Dermis blood vessel endothelial cell (primary cell): ENCODE results near the gene PTPRD. TPM values are rescaled to one million over a fixed set of nuclear protein-coding genes. Genes with fewer than 3 reads are reported as not detected.
"Not testable (repeated sequence)": the region's sequence is repeated elsewhere in the genome, so short reads cannot be mapped to it uniquely, and the experiment has no call there.

Experiments
- DNase-seq: peaks from one replicate; pipeline ENCODE4 v3.0.0; 2010
- total RNA-seq: library from RNA; depleted of rRNA; stranded (reverse); fragments of >200 nt; gene quantifications from 2 replicates; pipeline ENCODE4 v1.2.3, GENCODE V29; 2014

PTPRD gene
- total RNA-seq, 1 donor from 2014 or later: 3.2 TPM

- DNase-seq: no peak
Observed at GRCh38 chr9:9560382-9561035, 1052.3 kb downstream of the PTPRD start.

GRCh38 chr9:9558907-9559306, 1053.9 kb downstream of the PTPRD start:
- DNase-seq: no peak

GRCh38 chr9:9557804-9558334, 1054.9 kb downstream of the PTPRD start:
- no peak for DNase-seq

GRCh38 chr9:9556865-9557803, 1055.7 kb downstream of the PTPRD start:
- DNase-seq: no peak

- DNase-seq: no peak
Observed at GRCh38 chr9:9552665-9553064, 1060.1 kb downstream of the PTPRD start.

GRCh38 chr9:9538766-9539165, 1074.0 kb downstream of the PTPRD start:
- DNase-seq: no peak

GRCh38 chr9:9538356-9538755, 1074.4 kb downstream of the PTPRD start:
- DNase-seq: no peak

GRCh38 chr9:9536523-9536922, 1076.3 kb downstream of the PTPRD start:
- DNase-seq: no peak

GRCh38 chr9:9523476-9524139, 1089.2 kb downstream of the PTPRD start:
- no peak for DNase-seq

GRCh38 chr9:9522406-9522805, 1090.4 kb downstream of the PTPRD start:
- DNase-seq: no peak

GRCh38 chr9:9521033-9521779, 1091.6 kb downstream of the PTPRD start:
- no peak for DNase-seq

GRCh38 chr9:9504869-9505268, 1107.9 kb downstream of the PTPRD start:
- no peak for DNase-seq

- no peak for DNase-seq
Observed at GRCh38 chr9:9499546-9499945, 1113.3 kb downstream of the PTPRD start.

- no peak for DNase-seq
Observed at GRCh38 chr9:9498846-9499245, 1114.0 kb downstream of the PTPRD start.

GRCh38 chr9:9498128-9498527, 1114.7 kb downstream of the PTPRD start:
- DNase-seq: no peak

GRCh38 chr9:9494336-9494735, 1118.5 kb downstream of the PTPRD start:
- no peak for DNase-seq

GRCh38 chr9:9492506-9492905, 1120.3 kb downstream of the PTPRD start:
- no peak for DNase-seq

- DNase-seq: no peak
Observed at GRCh38 chr9:9489183-9489582, 1123.6 kb downstream of the PTPRD start.

GRCh38 chr9:9483175-9483574, 1129.6 kb downstream of the PTPRD start:
- no peak for DNase-seq

GRCh38 chr9:9478741-9479140, 1134.1 kb downstream of the PTPRD start:
- no peak for DNase-seq

- no peak for DNase-seq
Observed at GRCh38 chr9:9469271-9469670, 1143.5 kb downstream of the PTPRD start.

GRCh38 chr9:9441874-9442273, 1170.9 kb downstream of the PTPRD start:
- DNase-seq: not testable (repeated sequence)
